Measurements from ENCODE around the gene ATP2B2. TPM values are rescaled to one million over a fixed set of nuclear protein-coding genes. Genes with fewer than 3 reads are reported as not detected.

The ATP2B2 gene
- total and polyA plus RNA-seq, 9 of the 15 experiments (the other 6 are each of a cell fraction or from before 2014, with no cell fraction given), result 0.06 TPM; not detected in 8

DNA sequence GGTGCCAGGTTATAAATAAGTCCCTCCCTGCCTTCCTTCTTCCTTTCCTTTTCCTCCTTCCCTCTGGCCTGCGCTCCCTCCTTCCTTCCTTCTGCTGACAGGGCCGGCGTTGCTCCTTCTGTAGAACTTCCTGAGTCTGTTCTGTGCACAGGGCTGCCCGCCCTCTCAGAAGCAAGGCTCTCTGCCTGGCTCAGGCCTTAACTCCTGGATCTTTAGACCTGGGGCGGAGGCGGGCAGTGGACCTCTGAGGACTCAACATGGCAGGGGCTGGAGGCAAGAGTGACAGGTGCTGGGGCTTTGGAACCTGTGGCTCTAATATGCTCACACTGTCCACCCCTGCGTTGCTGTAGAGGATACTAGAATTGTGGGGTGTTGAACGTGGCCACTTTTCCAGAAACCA lies 98.0 kb downstream of the ATP2B2 start:
- Histone ChIP-seq H3K4me1 (replicated peaks in 1 of 2; ENCODE audit: control insufficient read depth in 2 of 2, insufficient read depth in 2 of 2, low read length in 2 of 2) (no peaks in the 10 kb centered on the region; a peak in 1 of 5 replicates), H3K36me3 (ENCODE audit: control insufficient read depth, insufficient read depth, low read length) (no peaks in the 10 kb centered on the region), H3K79me2 (ENCODE audit: control insufficient read depth, insufficient read depth, low read length) (no peaks in the 10 kb centered on the region), H3K27me3 (ENCODE audit: control insufficient read depth in 2 of 2, insufficient read depth in 2 of 2, low read length in 2 of 2) (peaks cover 14 to 64% of the 10 kb centered on the region in 2 experiments; a peak in 4 of 5 replicates), H3K4me3 (no peak overlapping the region), H3K4me2 (ENCODE audit: insufficient read depth, low read length) (no peak overlapping the region), H3K27ac (ENCODE audit: extremely low read depth, low read depth, low read length) (no peak overlapping the region), H4K20me1 (replicated peaks; ENCODE audit: control insufficient read depth, insufficient read depth, low read length) (peaks cover 2% of the 10 kb centered on the region; the same call in 1 of the 2 replicates), H3K9me1 (ENCODE audit: control insufficient read depth, insufficient read depth, low read length) (no peaks in the 10 kb centered on the region), H3K9ac (ENCODE audit: insufficient read depth in 1 of 2, low read depth in 2 of 2, low read length in 2 of 2) (peak overlapping the region in 1 of 2 experiments; percentile 44; a peak in 1 of 4 replicates), H2AFZ (ENCODE audit: low read depth, low read length) (no peak overlapping the region), H3K9me3 (replicated peaks; ENCODE audit: control insufficient read depth, insufficient read depth, low read depth, low read length) (no peaks in the 10 kb centered on the region)
- ChIA-PET POLR2A (interaction anchor here (0.5 to 1.1 kb wide), 2 partner anchors 11 to 567 kb away, joined by 3 to 5 read pairs; no protein-coding TSS in a partner anchor), CTCF (ENCODE audit: low intra/inter-chr PET ratio) (no interaction called here)
- FAIRE-seq (no peak), DNase-seq (ENCODE audit: extremely low read depth in 1 of 4, low spot score in 3 of 4) (no peak), ATAC-seq (peak; percentile 23; the same call in 2 of the 3 replicates)
- BruUV-seq (replicated peaks), result no TSS peak
- TF ChIP-seq CREM (IDR thresholded peaks at IDR 0.05; ENCODE audit: low read depth) (no peak), ZKSCAN8 (CRISPR knock-in tag; IDR thresholded peaks at IDR 0.05) (no peak), MAFK (IDR thresholded peaks at IDR 0.05; ENCODE audit: low read length) (no peak), NR2C1 (IDR thresholded peaks at IDR 0.05) (no peak), NR2C1 (tag; IDR thresholded peaks at IDR 0.05) (no peak), SPI1 (IDR thresholded peaks at IDR 0.05; ENCODE audit: borderline replicate concordance, low read depth, low read length) (no peak), ZNF143 (CRISPR knock-in tag; IDR thresholded peaks at IDR 0.05) (no peak), CSDE1 (IDR thresholded peaks at IDR 0.05) (no peak), KDM2B (CRISPR knock-in tag; IDR thresholded peaks at IDR 0.05) (no peak), RNF219 (CRISPR knock-in tag; IDR thresholded peaks at IDR 0.05) (no peak)
- WGBS (ENCODE audit: insufficient coverage, low coverage, missing lambda C conversion rate), result 15% methylated on average over 8 of the region's 8 CpGs
- intact Hi-C loops (cut with micrococcal nuclease), result loop anchor here (5.0 kb wide), 1 partner anchor 70 kb away; no protein-coding TSS in a partner anchor
- in situ Hi-C loops (cut with MboI), result no loop called here
